C4-2B (cell line): Measurements from ENCODE around the gene KLC1.

ENCODE experiments used
- CTCF ChIP-seq: fragments of 450-650 bp; conservative IDR thresholded peaks from 2 replicates; pipeline ENCODE4 v1.5.1; 2017; ENCODE audit warnings: mild to moderate bottlenecking
- ZFX ChIP-seq: fragments of 450-650 bp; IDR thresholded peaks from 2 replicates; pipeline ENCODE4 v1.6.1; 2017

GRCh38 chr14:103668117-103668516 is 39.1 kb downstream of the KLC1 start:
- no peak for TF ChIP-seq CTCF
- no peak for TF ChIP-seq ZFX
